GM12875 (cell line): Measurements from ENCODE around the gene SELENOP.
"Not testable (repeated sequence)": the region's sequence is repeated elsewhere in the genome, so short reads cannot be mapped to it uniquely, and the experiment has no call there.

Source experiments
- H3K4me3 ChIP-seq: one replicate; pipeline ENCODE4 v1.5.1; 2011; ENCODE audit warnings: low read depth, low read length, control low read depth
- CTCF ChIP-seq: IDR thresholded peaks from 2 replicates; pipeline ENCODE4 v1.5.1; 2011; ENCODE audit warnings: low read depth, mild to moderate bottlenecking, control low read depth, inconsistent platforms, low read length, moderate library complexity, borderline replicate concordance; ENCODE audit not compliant: insufficient read depth

The SELENOP gene

GRCh38 chr5:42851481-42851880 lies 39.8 kb upstream of the SELENOP start:
- TF ChIP-seq CTCF: no peak
- H3K4me3 ChIP-seq: no peak overlapping the region

GRCh38 chr5:42848545-42848944 lies 36.9 kb upstream of the SELENOP start:
- TF ChIP-seq CTCF: no peak

GRCh38 chr5:42844408-42844807 lies 32.7 kb upstream of the SELENOP start:
- H3K4me3 ChIP-seq: not testable (repeated sequence)

More at GRCh38 chr5:42848545-42848944, 36.9 kb upstream of the SELENOP start:
- no peak overlapping the region for H3K4me3 ChIP-seq

- no peak for TF ChIP-seq CTCF
- H3K4me3 ChIP-seq: no peak overlapping the region
Observed at GRCh38 chr5:42843675-42844292, 32.1 kb upstream of the SELENOP start.

- no peak overlapping the region for H3K4me3 ChIP-seq
- no peak for TF ChIP-seq CTCF
Observed at GRCh38 chr5:42842921-42843641, 31.4 kb upstream of the SELENOP start.

GRCh38 chr5:42840842-42841567 lies 29.3 kb upstream of the SELENOP start:
- H3K4me3 ChIP-seq: no peak overlapping the region
- TF ChIP-seq CTCF: no peak

- no peak for TF ChIP-seq CTCF
- no peak overlapping the region for H3K4me3 ChIP-seq
Observed at GRCh38 chr5:42840269-42840668, 28.6 kb upstream of the SELENOP start.
